ENCODE data around the gene CAMTA1.

DNA sequence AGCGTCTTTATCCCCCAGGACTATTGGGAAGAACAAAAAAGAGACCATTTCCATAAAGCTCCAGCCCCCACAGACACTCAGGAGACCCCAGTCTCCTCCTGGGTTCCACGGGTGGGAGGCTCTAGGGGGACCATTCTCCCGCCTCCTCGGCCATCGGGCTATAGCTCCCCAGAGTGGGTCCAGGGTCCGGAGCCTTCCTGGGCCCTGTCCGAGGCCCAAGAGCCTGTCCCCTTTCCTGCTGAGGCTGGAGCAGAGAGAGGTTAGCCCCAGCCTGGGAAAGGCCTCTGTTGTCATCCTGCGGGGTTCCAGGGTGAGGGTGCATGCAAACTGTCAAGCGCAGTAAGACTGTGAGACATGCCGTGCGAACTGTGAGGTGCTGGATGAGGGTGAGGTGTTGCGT, 166.3 kb downstream of the CAMTA1 start:
- TF ChIP-seq, protein P1, sequence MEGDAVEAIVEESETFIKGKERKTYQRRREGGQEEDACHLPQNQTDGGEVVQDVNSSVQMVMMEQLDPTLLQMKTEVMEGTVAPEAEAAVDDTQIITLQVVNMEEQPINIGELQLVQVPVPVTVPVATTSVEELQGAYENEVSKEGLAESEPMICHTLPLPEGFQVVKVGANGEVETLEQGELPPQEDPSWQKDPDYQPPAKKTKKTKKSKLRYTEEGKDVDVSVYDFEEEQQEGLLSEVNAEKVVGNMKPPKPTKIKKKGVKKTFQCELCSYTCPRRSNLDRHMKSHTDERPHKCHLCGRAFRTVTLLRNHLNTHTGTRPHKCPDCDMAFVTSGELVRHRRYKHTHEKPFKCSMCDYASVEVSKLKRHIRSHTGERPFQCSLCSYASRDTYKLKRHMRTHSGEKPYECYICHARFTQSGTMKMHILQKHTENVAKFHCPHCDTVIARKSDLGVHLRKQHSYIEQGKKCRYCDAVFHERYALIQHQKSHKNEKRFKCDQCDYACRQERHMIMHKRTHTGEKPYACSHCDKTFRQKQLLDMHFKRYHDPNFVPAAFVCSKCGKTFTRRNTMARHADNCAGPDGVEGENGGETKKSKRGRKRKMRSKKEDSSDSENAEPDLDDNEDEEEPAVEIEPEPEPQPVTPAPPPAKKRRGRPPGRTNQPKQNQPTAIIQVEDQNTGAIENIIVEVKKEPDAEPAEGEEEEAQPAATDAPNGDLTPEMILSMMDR (tag by site-specific recombination; IDR thresholded peaks at IDR 0.05): no peak
- TF ChIP-seq, protein P2, sequence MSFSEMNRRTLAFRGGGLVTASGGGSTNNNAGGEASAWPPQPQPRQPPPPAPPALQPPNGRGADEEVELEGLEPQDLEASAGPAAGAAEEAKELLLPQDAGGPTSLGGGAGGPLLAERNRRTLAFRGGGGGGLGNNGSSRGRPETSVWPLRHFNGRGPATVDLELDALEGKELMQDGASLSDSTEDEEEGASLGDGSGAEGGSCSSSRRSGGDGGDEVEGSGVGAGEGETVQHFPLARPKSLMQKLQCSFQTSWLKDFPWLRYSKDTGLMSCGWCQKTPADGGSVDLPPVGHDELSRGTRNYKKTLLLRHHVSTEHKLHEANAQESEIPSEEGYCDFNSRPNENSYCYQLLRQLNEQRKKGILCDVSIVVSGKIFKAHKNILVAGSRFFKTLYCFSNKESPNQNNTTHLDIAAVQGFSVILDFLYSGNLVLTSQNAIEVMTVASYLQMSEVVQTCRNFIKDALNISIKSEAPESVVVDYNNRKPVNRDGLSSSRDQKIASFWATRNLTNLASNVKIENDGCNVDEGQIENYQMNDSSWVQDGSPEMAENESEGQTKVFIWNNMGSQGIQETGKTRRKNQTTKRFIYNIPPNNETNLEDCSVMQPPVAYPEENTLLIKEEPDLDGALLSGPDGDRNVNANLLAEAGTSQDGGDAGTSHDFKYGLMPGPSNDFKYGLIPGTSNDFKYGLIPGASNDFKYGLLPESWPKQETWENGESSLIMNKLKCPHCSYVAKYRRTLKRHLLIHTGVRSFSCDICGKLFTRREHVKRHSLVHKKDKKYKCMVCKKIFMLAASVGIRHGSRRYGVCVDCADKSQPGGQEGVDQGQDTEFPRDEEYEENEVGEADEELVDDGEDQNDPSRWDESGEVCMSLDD (tag by site-specific recombination; IDR thresholded peaks at IDR 0.05): no peak
- no peak for TF ChIP-seq OVOL3 (tag by site-specific recombination; IDR thresholded peaks at IDR 0.05)
- TF ChIP-seq, protein P3, sequence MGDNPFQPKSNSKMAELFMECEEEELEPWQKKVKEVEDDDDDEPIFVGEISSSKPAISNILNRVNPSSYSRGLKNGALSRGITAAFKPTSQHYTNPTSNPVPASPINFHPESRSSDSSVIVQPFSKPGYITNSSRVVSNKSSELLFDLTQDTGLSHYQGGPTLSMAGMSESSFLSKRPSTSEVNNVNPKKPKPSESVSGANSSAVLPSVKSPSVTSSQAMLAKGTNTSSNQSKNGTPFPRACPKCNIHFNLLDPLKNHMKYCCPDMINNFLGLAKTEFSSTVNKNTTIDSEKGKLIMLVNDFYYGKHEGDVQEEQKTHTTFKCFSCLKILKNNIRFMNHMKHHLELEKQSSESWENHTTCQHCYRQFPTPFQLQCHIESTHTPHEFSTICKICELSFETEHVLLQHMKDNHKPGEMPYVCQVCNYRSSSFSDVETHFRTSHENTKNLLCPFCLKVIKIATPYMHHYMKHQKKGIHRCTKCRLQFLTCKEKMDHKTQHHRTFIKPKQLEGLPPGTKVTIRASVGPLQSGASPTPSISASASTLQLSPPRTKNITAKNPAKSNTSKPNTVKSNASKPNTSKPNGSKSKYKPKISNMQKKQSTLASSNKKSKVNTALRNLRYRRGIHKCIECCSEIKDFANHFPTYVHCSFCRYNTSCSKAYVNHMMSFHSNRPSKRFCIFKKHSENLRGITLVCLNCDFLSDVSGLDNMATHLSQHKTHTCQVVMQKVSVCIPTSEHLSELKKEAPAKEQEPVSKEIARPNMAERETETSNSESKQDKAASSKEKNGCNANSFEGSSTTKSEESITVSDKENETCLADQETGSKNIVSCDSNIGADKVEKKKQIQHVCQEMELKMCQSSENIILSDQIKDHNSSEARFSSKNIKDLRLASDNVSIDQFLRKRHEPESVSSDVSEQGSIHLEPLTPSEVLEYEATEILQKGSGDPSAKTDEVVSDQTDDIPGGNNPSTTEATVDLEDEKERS (tag by site-specific recombination; IDR thresholded peaks at IDR 0.05): no peak
- no peak for TF ChIP-seq MEIS1 (CRISPR knock-in tag; IDR thresholded peaks at IDR 0.05; ENCODE audit: borderline replicate concordance)
- TF ChIP-seq, protein P4, sequence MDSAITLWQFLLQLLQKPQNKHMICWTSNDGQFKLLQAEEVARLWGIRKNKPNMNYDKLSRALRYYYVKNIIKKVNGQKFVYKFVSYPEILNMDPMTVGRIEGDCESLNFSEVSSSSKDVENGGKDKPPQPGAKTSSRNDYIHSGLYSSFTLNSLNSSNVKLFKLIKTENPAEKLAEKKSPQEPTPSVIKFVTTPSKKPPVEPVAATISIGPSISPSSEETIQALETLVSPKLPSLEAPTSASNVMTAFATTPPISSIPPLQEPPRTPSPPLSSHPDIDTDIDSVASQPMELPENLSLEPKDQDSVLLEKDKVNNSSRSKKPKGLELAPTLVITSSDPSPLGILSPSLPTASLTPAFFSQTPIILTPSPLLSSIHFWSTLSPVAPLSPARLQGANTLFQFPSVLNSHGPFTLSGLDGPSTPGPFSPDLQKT (IDR thresholded peaks at IDR 0.05; ENCODE audit: borderline replicate concordance, low read depth, low read length): no peak
- TF ChIP-seq KLF16 (tag by site-specific recombination; IDR thresholded peaks at IDR 0.05): no peak
- TF ChIP-seq, protein P5, sequence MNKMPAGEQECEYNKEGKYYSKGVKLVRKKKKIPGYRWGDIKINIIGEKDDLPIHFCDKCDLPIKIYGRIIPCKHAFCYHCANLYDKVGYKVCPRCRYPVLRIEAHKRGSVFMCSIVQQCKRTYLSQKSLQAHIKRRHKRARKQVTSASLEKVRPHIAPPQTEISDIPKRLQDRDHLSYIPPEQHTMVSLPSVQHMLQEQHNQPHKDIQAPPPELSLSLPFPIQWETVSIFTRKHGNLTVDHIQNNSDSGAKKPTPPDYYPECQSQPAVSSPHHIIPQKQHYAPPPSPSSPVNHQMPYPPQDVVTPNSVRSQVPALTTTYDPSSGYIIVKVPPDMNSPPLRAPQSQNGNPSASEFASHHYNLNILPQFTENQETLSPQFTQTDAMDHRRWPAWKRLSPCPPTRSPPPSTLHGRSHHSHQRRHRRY (tag by site-specific recombination; IDR thresholded peaks at IDR 0.05): no peak
- no peak for TF ChIP-seq ZNF707 (tag by site-specific recombination; IDR thresholded peaks at IDR 0.05)
- TF ChIP-seq ZNF138 (tag by site-specific recombination; IDR thresholded peaks at IDR 0.05; ENCODE audit: borderline replicate concordance): no peak
- no peak for TF ChIP-seq ZNF670 (tag by site-specific recombination; IDR thresholded peaks at IDR 0.05; ENCODE audit: low read depth)
- TF ChIP-seq ZNF121 (tag by site-specific recombination; IDR thresholded peaks at IDR 0.05): no peak

All from HEK293 (cell line).